ENCODE results near the gene PSME3IP1. TPM values are rescaled to one million over a fixed set of nuclear protein-coding genes. Genes with fewer than 3 reads are reported as not detected.

Gene PSME3IP1
- total and polyA plus RNA-seq, 11 donors, result 37.8 to 74.6 (median 65.8) TPM

DNA sequence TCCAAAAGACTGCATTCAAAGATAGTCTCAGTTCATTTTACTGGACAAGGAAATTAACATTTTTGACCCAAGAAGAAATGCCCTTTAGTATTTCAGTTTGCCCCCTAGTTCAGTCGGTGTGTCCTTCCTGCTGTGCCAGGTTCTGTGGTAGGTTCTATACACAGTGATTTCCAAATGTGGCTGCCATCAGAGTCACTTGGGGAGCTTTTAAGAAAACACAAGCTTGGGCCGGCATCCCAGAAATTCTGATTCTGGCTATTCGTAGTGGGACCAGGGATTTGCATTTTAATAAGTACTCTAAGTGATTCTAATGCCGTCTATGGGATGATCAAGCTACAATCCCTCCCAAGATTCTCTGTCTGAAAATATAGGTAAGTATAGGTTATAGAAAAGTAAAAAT lies 10.4 kb upstream of the PSME3IP1 start:
- H3K9me3 ChIP-seq, result no peaks in the 10 kb centered on the region
- intact Hi-C loops (cut with DNase I), result no loop called here
- WGBS, 4 donors, result 55 to 75% (median 62%) methylated on average over 4 of the region's 4 CpGs
- H3K4me3 ChIP-seq, result no peak overlapping the region
- no peaks in the 10 kb centered on the region for H3K36me3 ChIP-seq
- peaks cover 0 to 33% (median 14%) of the 10 kb centered on the region in 12 donors for H3K4me1 ChIP-seq
- no peaks in the 10 kb centered on the region for H3K27me3 ChIP-seq
- TF ChIP-seq, protein P1, sequence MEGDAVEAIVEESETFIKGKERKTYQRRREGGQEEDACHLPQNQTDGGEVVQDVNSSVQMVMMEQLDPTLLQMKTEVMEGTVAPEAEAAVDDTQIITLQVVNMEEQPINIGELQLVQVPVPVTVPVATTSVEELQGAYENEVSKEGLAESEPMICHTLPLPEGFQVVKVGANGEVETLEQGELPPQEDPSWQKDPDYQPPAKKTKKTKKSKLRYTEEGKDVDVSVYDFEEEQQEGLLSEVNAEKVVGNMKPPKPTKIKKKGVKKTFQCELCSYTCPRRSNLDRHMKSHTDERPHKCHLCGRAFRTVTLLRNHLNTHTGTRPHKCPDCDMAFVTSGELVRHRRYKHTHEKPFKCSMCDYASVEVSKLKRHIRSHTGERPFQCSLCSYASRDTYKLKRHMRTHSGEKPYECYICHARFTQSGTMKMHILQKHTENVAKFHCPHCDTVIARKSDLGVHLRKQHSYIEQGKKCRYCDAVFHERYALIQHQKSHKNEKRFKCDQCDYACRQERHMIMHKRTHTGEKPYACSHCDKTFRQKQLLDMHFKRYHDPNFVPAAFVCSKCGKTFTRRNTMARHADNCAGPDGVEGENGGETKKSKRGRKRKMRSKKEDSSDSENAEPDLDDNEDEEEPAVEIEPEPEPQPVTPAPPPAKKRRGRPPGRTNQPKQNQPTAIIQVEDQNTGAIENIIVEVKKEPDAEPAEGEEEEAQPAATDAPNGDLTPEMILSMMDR (IDR thresholded peaks at IDR 0.05), result no peak
- TF ChIP-seq POLR2A (IDR thresholded peaks at IDR 0.05), result no peak
- ATAC-seq (no peak), DNase-seq (no peak)
- no peak overlapping the region for H3K27ac ChIP-seq

DNA sequence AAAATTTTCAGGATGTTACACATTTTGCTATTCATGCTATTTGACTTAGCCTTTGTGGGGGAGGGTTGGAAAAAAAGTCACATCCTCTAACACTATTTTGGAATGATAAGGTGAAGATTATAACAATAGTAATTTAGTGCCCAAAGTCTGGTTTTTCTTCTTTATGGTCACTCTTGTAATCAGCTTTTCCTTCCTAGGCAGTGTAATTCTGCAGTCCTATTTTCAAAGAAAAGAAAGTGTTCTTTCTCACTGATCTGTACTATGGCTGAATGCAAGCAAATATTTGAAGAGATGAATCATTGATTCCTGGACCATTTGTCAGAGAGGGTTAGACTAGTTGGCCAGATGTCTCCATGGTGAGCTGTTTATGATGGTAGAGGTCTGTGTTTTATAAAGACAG lies 8.7 kb upstream of the PSME3IP1 start:
- H3K4me3 ChIP-seq, result no peak overlapping the region
- intact Hi-C loops (cut with DNase I), result loop anchor here in 1 of 10 donors (5.0 kb wide), 1 partner anchor 43 kb away; no protein-coding TSS in a partner anchor
- TF ChIP-seq, protein P1 (IDR thresholded peaks at IDR 0.05), result no peak
- TF ChIP-seq POLR2A (IDR thresholded peaks at IDR 0.05), result no peak
- peak overlapping the region in 2 of 12 donors; percentile 18 to 34 for H3K27ac ChIP-seq
- peaks cover 0 to 50% (median 22%) of the 10 kb centered on the region in 12 donors for H3K4me1 ChIP-seq
- peaks cover 0 to 9% (median 0%) of the 10 kb centered on the region in 9 donors for H3K36me3 ChIP-seq
- peak in 3 of 4 donors; percentile 61 to 90 (median 64) for ATAC-seq
- H3K9me3 ChIP-seq, result no peaks in the 10 kb centered on the region
- no peaks in the 10 kb centered on the region for H3K27me3 ChIP-seq
- DNase-seq, result no peak

DNA sequence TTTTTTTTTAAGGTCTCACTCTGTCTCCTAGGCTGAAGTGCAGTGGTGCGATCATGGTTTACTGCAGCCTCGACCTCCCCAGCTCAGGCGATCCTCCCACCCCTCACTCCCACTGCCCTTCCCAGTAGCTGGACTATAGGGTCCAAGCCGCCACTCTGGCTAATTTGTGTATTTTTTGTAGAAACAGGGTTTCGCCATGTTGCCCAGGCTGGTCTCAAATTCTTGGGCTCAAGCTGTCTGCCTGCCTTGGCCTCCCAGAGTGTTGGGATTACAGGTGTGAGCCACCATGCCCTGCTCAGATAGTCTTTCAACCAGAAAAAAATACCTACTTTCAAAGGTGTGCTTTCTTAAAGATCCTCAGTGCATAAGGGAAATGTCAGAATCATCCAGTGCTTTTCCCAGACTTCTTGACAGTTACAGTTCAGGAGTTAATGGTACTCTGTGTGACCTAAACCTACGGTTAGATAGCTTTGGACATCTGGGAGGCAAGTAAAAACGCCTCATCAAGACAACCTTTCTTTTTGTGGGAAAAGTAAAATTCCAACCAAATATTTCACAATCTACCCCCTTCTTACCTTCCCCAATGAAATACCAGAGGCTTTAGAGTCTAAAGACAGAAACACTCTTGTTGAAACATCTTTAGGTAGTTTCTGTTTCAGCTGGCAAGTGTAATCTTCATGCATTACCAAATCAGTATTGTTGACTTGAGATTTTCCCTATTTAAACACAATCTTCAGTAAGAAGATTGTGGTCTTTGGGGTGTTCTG lies 7.1 kb upstream of the PSME3IP1 start:
- ATAC-seq, result no peak
- Histone ChIP-seq H3K4me3 (no peak overlapping the region), H3K9me3 (no peaks in the 10 kb centered on the region), H3K4me1 (peaks cover 2 to 59% (median 27%) of the 10 kb centered on the region in 12 donors), H3K36me3 (peaks cover 0 to 12% (median 0%) of the 10 kb centered on the region in 9 donors), H3K27ac (no peak overlapping the region), H3K27me3 (no peaks in the 10 kb centered on the region)
- TF ChIP-seq, protein P1 (IDR thresholded peaks at IDR 0.05), result no peak
- no peak for TF ChIP-seq POLR2A (IDR thresholded peaks at IDR 0.05)
- intact Hi-C loops (cut with DNase I), result loop anchor here in 1 of 10 donors (5.0 kb wide), 1 partner anchor 44 kb away; no protein-coding TSS in a partner anchor
- no peak for DNase-seq
- WGBS, 4 donors, result 77 to 87% (median 87%) methylated on average over 7 of the region's 7 CpGs

DNA sequence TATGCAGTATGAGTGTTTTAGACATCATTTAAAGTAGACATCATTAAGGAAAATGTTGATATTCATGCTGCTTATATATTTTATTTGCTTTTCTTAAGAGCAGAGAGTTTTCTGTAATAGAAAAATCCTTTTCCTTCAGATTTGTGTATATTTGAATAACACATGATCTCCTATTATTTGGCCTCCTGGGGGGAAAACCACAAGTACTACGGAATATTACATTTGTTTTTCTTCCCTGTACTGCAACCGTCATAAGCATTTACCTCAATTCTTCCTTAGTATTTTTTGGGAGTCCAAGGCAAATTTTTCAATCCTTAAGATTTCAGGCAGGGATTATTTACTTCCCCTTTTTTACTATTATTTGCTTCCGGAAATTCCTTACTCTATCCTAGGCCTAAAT lies 6.3 kb upstream of the PSME3IP1 start:
- H3K36me3 ChIP-seq, result peaks cover 0 to 12% (median 0%) of the 10 kb centered on the region in 9 donors
- TF ChIP-seq, protein P1 (IDR thresholded peaks at IDR 0.05), result no peak
- no peak for TF ChIP-seq POLR2A (IDR thresholded peaks at IDR 0.05)
- ATAC-seq, result no peak
- 91 to 96% (median 92%) methylated on average over 3 of the region's 3 CpGs for WGBS, 4 donors
- H3K27ac ChIP-seq, result no peak overlapping the region
- DNase-seq, result no peak
- no peaks in the 10 kb centered on the region for H3K27me3 ChIP-seq
- intact Hi-C loops (cut with DNase I), result loop anchor here in 1 of 10 donors (5.0 kb wide), 1 partner anchor 45 kb away; no protein-coding TSS in a partner anchor
- H3K9me3 ChIP-seq, result no peaks in the 10 kb centered on the region
- H3K4me3 ChIP-seq, result no peak overlapping the region
- H3K4me1 ChIP-seq, result peaks cover 9 to 67% (median 33%) of the 10 kb centered on the region in 12 donors
